ENCODE results near the gene HMBS. TPM values are rescaled to one million over a fixed set of nuclear protein-coding genes. Genes with fewer than 3 reads are reported as not detected.
A peak's percentile ranks its signal among the peaks of the same experiment; 100 is the strongest.

The HMBS gene
- polyA plus RNA-seq, 1 donor (not counting 4 experiments of a cell fraction or from before 2014, with no cell fraction given): 48.7 TPM

DNA sequence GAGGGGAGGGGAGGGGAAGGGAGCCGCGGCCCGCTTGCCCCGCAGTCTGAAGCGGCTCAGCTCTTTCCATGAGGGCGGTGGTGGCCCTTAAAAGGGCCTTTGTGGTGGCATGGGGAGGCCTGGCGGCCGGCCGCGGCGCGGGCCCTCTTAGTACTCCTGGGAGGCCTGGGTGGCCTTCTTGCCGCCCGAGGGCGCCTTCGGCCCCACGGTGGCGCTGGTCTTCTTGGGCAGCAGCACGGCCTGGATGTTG, 10.1 kb downstream of the HMBS start:
- FAIRE-seq: no peak

GRCh38 chr11:119095066-119095880, 10.6 kb downstream of the HMBS start:
- H3K36me3 ChIP-seq (ENCODE audit: control insufficient read depth in 2 of 2, extremely low read depth in 1 of 2, insufficient read depth in 2 of 2, low read length in 2 of 2): peaks cover 23 to 40% of the 10 kb centered on the region in 2 experiments

More for the DNA sequence above, 10.1 kb downstream of the HMBS start:
- Histone ChIP-seq H3K36me3 (ENCODE audit: control insufficient read depth in 2 of 2, extremely low read depth in 1 of 2, insufficient read depth in 2 of 2, low read length in 2 of 2) (peaks cover 28 to 45% of the 10 kb centered on the region in 2 experiments), H3K9ac (ENCODE audit: control insufficient read depth, extremely low read depth, insufficient read depth, low read length) (peak overlapping the region; percentile 81), H3K4me1 (ENCODE audit: control insufficient read depth, extremely low read depth, insufficient read depth, low read length) (peaks cover 19% of the 10 kb centered on the region), H3K9me1 (ENCODE audit: control insufficient read depth, extremely low read depth, insufficient read depth, low read length) (no peaks in the 10 kb centered on the region), H3K27ac (ENCODE audit: control insufficient read depth, insufficient read depth, low read length) (peak overlapping the region; percentile 73), H3K4me3 (ENCODE audit: control insufficient read depth in 2 of 3, extremely low read depth in 1 of 3, insufficient read depth in 2 of 3, low read depth in 1 of 3, low read length in 3 of 3) (peak overlapping the region; percentile 71 to 93 (median 78)), H4K20me1 (ENCODE audit: control insufficient read depth, extremely low read depth, insufficient read depth, low read length) (no peaks in the 10 kb centered on the region), H3K79me2 (ENCODE audit: control insufficient read depth, insufficient read depth, low read length) (peaks cover 37% of the 10 kb centered on the region), H2AFZ (ENCODE audit: control insufficient read depth, low read length) (no peak overlapping the region), H3K9me3 (ENCODE audit: control insufficient read depth, low read depth, low read length) (no peaks in the 10 kb centered on the region), H3K4me2 (ENCODE audit: control insufficient read depth, extremely low read depth, insufficient read depth, low read depth, low read length) (peak overlapping the region; percentile 63), H3K27me3 (ENCODE audit: control insufficient read depth, extremely low read depth, insufficient read depth, low read length) (no peaks in the 10 kb centered on the region)
- dilution Hi-C loops (cut with MboI; ENCODE audit: extremely low pct_ligation_motif_present, low sequenced_read_pairs): no loop called here
- DNase-seq (ENCODE audit: low read depth, low spot score): no peak
- TF ChIP-seq, protein P1, sequence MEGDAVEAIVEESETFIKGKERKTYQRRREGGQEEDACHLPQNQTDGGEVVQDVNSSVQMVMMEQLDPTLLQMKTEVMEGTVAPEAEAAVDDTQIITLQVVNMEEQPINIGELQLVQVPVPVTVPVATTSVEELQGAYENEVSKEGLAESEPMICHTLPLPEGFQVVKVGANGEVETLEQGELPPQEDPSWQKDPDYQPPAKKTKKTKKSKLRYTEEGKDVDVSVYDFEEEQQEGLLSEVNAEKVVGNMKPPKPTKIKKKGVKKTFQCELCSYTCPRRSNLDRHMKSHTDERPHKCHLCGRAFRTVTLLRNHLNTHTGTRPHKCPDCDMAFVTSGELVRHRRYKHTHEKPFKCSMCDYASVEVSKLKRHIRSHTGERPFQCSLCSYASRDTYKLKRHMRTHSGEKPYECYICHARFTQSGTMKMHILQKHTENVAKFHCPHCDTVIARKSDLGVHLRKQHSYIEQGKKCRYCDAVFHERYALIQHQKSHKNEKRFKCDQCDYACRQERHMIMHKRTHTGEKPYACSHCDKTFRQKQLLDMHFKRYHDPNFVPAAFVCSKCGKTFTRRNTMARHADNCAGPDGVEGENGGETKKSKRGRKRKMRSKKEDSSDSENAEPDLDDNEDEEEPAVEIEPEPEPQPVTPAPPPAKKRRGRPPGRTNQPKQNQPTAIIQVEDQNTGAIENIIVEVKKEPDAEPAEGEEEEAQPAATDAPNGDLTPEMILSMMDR (optimal IDR thresholded peaks at IDR 0.05 in 1 of 3, IDR thresholded peaks at IDR 0.05 in 1 of 3, conservative IDR thresholded peaks at IDR 0.05 in 1 of 3; ENCODE audit: extremely low read depth in 1 of 3, insufficient read depth in 2 of 3, low read length in 3 of 3): peak; percentile 41 to 76 (median 72)
- no peak for TF ChIP-seq EZH2 (IDR thresholded peaks at IDR 0.05; ENCODE audit: low read length)

More at GRCh38 chr11:119095066-119095880, 10.6 kb downstream of the HMBS start:
- Histone ChIP-seq H4K20me1 (ENCODE audit: control insufficient read depth, extremely low read depth, insufficient read depth, low read length) (no peaks in the 10 kb centered on the region), H3K9me1 (ENCODE audit: control insufficient read depth, extremely low read depth, insufficient read depth, low read length) (no peaks in the 10 kb centered on the region), H3K27me3 (ENCODE audit: control insufficient read depth, extremely low read depth, insufficient read depth, low read length) (no peaks in the 10 kb centered on the region), H3K9ac (ENCODE audit: control insufficient read depth, extremely low read depth, insufficient read depth, low read length) (peak overlapping the region; percentile 81), H3K4me3 (ENCODE audit: control insufficient read depth in 2 of 3, extremely low read depth in 1 of 3, insufficient read depth in 2 of 3, low read depth in 1 of 3, low read length in 3 of 3) (peak overlapping the region; percentile 71 to 93 (median 78)), H3K27ac (ENCODE audit: control insufficient read depth, insufficient read depth, low read length) (peak overlapping the region; percentile 73), H3K4me1 (ENCODE audit: control insufficient read depth, extremely low read depth, insufficient read depth, low read length) (peaks cover 24% of the 10 kb centered on the region), H2AFZ (ENCODE audit: control insufficient read depth, low read length) (peak overlapping the region; percentile 10), H3K4me2 (ENCODE audit: control insufficient read depth, extremely low read depth, insufficient read depth, low read depth, low read length) (peak overlapping the region; percentile 63), H3K79me2 (ENCODE audit: control insufficient read depth, insufficient read depth, low read length) (peaks cover 42% of the 10 kb centered on the region), H3K9me3 (ENCODE audit: control insufficient read depth, low read depth, low read length) (no peaks in the 10 kb centered on the region)
- FAIRE-seq: peak; percentile 91
- no peak for TF ChIP-seq EZH2 (IDR thresholded peaks at IDR 0.05; ENCODE audit: low read length)
- TF ChIP-seq, protein P1 (optimal IDR thresholded peaks at IDR 0.05 in 1 of 3, IDR thresholded peaks at IDR 0.05 in 1 of 3, conservative IDR thresholded peaks at IDR 0.05 in 1 of 3; ENCODE audit: extremely low read depth in 1 of 3, insufficient read depth in 2 of 3, low read length in 3 of 3): no peak
- dilution Hi-C loops (cut with MboI; ENCODE audit: extremely low pct_ligation_motif_present, low sequenced_read_pairs): no loop called here
- DNase-seq (ENCODE audit: low read depth, low spot score): peak; percentile 97

Measured in keratinocyte (primary cell).